HUES64 (cell line): Measurements from ENCODE around the gene NDUFS6. TPM values are rescaled to one million over a fixed set of nuclear protein-coding genes. Genes with fewer than 3 reads are reported as not detected.

Source experiments
- H3K27ac ChIP-seq: 2 replicates; pipeline ENCODE4 v1.7.0; 2013; ENCODE audit warnings: low read depth, low read length, inconsistent platforms
- H3K27me3 ChIP-seq: 2 replicates; pipeline ENCODE4 v1.6.1; 2013; ENCODE audit warnings: mild to moderate bottlenecking, low read length; ENCODE audit not compliant: insufficient read depth
- H3K36me3 ChIP-seq: 2 replicates; pipeline ENCODE4 v1.6.1; 2013; ENCODE audit warnings: mild to moderate bottlenecking, low read length; ENCODE audit not compliant: insufficient read depth
- H3K4me1 ChIP-seq: 2 replicates; pipeline ENCODE4 v1.6.1; 2013; ENCODE audit warnings: mild to moderate bottlenecking, low read length, moderate library complexity; ENCODE audit not compliant: insufficient read depth
- H3K4me3 ChIP-seq: 2 replicates; pipeline ENCODE4 v1.5.1; 2013; ENCODE audit warnings: mild to moderate bottlenecking, low read length, moderate library complexity
- H3K9ac ChIP-seq: 2 replicates; pipeline ENCODE4 v1.6.1; 2013; ENCODE audit warnings: mild to moderate bottlenecking, low read depth, low read length
- H3K9me3 ChIP-seq: 2 replicates; pipeline ENCODE4 v1.6.1; 2013; ENCODE audit warnings: low read depth, low read length; ENCODE audit not compliant: insufficient read depth
- WGBS: fragments of 150-250, 120-280 bp; methylation state at CpG from one replicate; pipeline ENCODE4 v1.1.7; 2013; ENCODE audit warnings: missing lambda C conversion rate; 5-methylcytosine and 5-hydroxymethylcytosine counted together
- polyA plus RNA-seq, 2 experiments: library from polyadenylated mRNA; stranded (reverse); fragments of 50-300 nt; gene quantifications; one replicate each; pipeline ENCODE4 v1.2.3, GENCODE V29; 2013

The NDUFS6 gene
- 96.8 TPM for polyA plus RNA-seq (2013, experiment 1 of 2)
- polyA plus RNA-seq (2013, experiment 2 of 2) = 99.0 TPM

- H3K27ac ChIP-seq = peak within 1 kb of the TSS; percentile 79
- peaks cover 7% of the 10 kb centered on the region for H3K4me1 ChIP-seq
- H3K9ac ChIP-seq = peak within 1 kb of the TSS; percentile 98
- H3K4me3 ChIP-seq = peak within 1 kb of the TSS; percentile 92
- under 1% methylated on average over 67 of the region's 69 CpGs for WGBS
- H3K36me3 ChIP-seq = peaks cover 63% of the 10 kb centered on the region
- H3K9me3 ChIP-seq = no peaks in the 10 kb centered on the region
- no peaks in the 10 kb centered on the region for H3K27me3 ChIP-seq
Measured at GRCh38 chr5:1801222-1801966, at the start of gene NDUFS6. Gene NDUFS6, plus strand, starts transcription at chr5:1801407. Its CDS starts 11 bp downstream, at chr5:1801418.

GRCh38 chr5:1751864-1752822 lies 49.1 kb upstream of the NDUFS6 start:
- Histone ChIP-seq H3K27me3 (no peaks in the 10 kb centered on the region), H3K4me1 (peaks cover 13% of the 10 kb centered on the region), H3K27ac (no peak overlapping the region), H3K4me3 (no peak overlapping the region), H3K36me3 (no peaks in the 10 kb centered on the region), H3K9me3 (no peaks in the 10 kb centered on the region), H3K9ac (no peak overlapping the region)
- 94% methylated on average over 27 of the region's 29 CpGs for WGBS

GRCh38 chr5:1752881-1753280 lies 48.3 kb upstream of the NDUFS6 start:
- no peaks in the 10 kb centered on the region for H3K36me3 ChIP-seq
- 92% methylated on average over 16 of the region's 16 CpGs for WGBS
- no peaks in the 10 kb centered on the region for H3K27me3 ChIP-seq
- H3K4me1 ChIP-seq = peaks cover 13% of the 10 kb centered on the region
- H3K4me3 ChIP-seq = no peak overlapping the region
- no peaks in the 10 kb centered on the region for H3K9me3 ChIP-seq
- no peak overlapping the region for H3K9ac ChIP-seq
- no peak overlapping the region for H3K27ac ChIP-seq

- no peak overlapping the region for H3K9ac ChIP-seq
- no peaks in the 10 kb centered on the region for H3K27me3 ChIP-seq
- H3K4me1 ChIP-seq = peaks cover 13% of the 10 kb centered on the region
- H3K4me3 ChIP-seq = no peak overlapping the region
- WGBS = 87% methylated on average over 8 of the region's 8 CpGs
- no peaks in the 10 kb centered on the region for H3K36me3 ChIP-seq
- H3K27ac ChIP-seq = no peak overlapping the region
- peaks cover 4% of the 10 kb centered on the region; the same call in 1 of the 2 replicates for H3K9me3 ChIP-seq
Measured at GRCh38 chr5:1753490-1753889, 47.7 kb upstream of the NDUFS6 start.

- Histone ChIP-seq H3K36me3 (no peaks in the 10 kb centered on the region), H3K27me3 (no peaks in the 10 kb centered on the region), H3K27ac (no peak overlapping the region), H3K9me3 (peaks cover 8% of the 10 kb centered on the region), H3K9ac (no peak overlapping the region), H3K4me3 (no peak overlapping the region), H3K4me1 (peaks cover 13% of the 10 kb centered on the region)
- 95% methylated on average over 14 of the region's 14 CpGs for WGBS
Measured at GRCh38 chr5:1754531-1755220, 46.5 kb upstream of the NDUFS6 start.

GRCh38 chr5:1755321-1755949 lies 45.8 kb upstream of the NDUFS6 start:
- H3K4me3 ChIP-seq = no peak overlapping the region
- 86% methylated on average over 14 of the region's 14 CpGs for WGBS
- H3K36me3 ChIP-seq = no peaks in the 10 kb centered on the region
- no peak overlapping the region for H3K9ac ChIP-seq
- no peak overlapping the region for H3K27ac ChIP-seq
- no peaks in the 10 kb centered on the region for H3K27me3 ChIP-seq
- peaks cover 13% of the 10 kb centered on the region for H3K4me1 ChIP-seq
- peaks cover 8% of the 10 kb centered on the region for H3K9me3 ChIP-seq

- Histone ChIP-seq H3K4me3 (no peak overlapping the region), H3K9ac (no peak overlapping the region), H3K4me1 (peaks cover 13% of the 10 kb centered on the region), H3K27ac (no peak overlapping the region), H3K36me3 (no peaks in the 10 kb centered on the region), H3K27me3 (no peaks in the 10 kb centered on the region), H3K9me3 (peaks cover 8% of the 10 kb centered on the region)
- 55% methylated on average over 11 of the region's 11 CpGs for WGBS
Measured at GRCh38 chr5:1756481-1756880, 44.7 kb upstream of the NDUFS6 start.

GRCh38 chr5:1757511-1757910 lies 43.7 kb upstream of the NDUFS6 start:
- Histone ChIP-seq H3K4me3 (no peak overlapping the region), H3K4me1 (peaks cover 13% of the 10 kb centered on the region)
- WGBS = 91% methylated on average over 10 of the region's 10 CpGs

GRCh38 chr5:1758574-1758973 lies 42.6 kb upstream of the NDUFS6 start:
- H3K36me3 ChIP-seq = no peaks in the 10 kb centered on the region
- H3K27me3 ChIP-seq = no peaks in the 10 kb centered on the region
- WGBS = 96% methylated on average over 3 of the region's 3 CpGs
- no peak overlapping the region for H3K4me3 ChIP-seq
- H3K4me1 ChIP-seq = peaks cover 13% of the 10 kb centered on the region
- H3K27ac ChIP-seq = no peak overlapping the region
- H3K9me3 ChIP-seq = peaks cover 8% of the 10 kb centered on the region
- no peak overlapping the region for H3K9ac ChIP-seq

More at GRCh38 chr5:1757511-1757910, 43.7 kb upstream of the NDUFS6 start:
- Histone ChIP-seq H3K27ac (no peak overlapping the region), H3K9me3 (peaks cover 8% of the 10 kb centered on the region), H3K9ac (no peak overlapping the region), H3K36me3 (no peaks in the 10 kb centered on the region), H3K27me3 (no peaks in the 10 kb centered on the region)

GRCh38 chr5:1759378-1759970 lies 41.7 kb upstream of the NDUFS6 start:
- WGBS = 87% methylated on average over 13 of the region's 13 CpGs
- Histone ChIP-seq H3K27me3 (no peaks in the 10 kb centered on the region), H3K9ac (no peak overlapping the region), H3K9me3 (peaks cover 8% of the 10 kb centered on the region), H3K36me3 (no peaks in the 10 kb centered on the region), H3K4me1 (peaks cover 13% of the 10 kb centered on the region), H3K27ac (no peak overlapping the region), H3K4me3 (no peak overlapping the region)
